Raji (cell line): ENCODE results near the gene S100A14.

ENCODE experiments used
- POLR2A ChIP-seq: IDR thresholded peaks from 2 replicates; pipeline ENCODE4 v1.6.1; 2011; ENCODE audit warnings: low read depth, low read length, control low read depth; ENCODE audit not compliant: insufficient read depth

Gene S100A14

DNA sequence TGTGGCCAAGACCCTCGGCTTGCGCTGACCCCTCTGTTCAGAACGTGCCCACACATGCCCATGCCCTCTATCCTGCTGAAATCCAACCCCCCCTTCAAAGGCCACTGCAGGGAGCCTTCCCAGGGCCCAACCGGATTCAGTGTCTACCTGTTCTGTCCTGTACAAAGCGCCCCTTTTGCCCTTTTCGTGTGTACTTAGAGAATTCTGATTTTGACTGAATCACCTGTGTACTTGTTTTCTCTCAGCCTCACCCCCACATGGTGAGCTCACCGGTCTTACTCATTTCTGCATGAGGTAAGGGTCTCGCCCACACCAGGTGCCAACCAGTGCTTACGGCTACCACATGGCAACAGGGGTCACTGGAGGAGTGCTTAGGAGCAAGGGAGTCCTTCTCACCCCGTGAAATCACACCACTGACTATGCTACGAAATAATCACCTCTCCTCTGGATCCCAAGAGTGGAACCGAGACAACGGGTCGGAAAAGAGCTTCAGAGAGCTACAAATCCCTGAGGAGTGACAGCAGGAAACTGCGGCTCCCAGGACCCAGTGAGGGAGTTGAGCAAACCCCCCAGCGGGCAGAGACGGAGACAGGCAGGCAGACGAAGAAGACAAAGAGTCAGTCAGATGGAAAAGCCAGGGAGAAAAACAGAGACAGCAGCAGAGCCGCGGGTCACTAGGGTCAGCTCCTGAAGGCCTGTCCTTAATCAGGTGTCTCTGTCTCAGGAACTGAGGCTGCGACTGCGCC is 48.3 kb downstream of the S100A14 start:
- no peak for TF ChIP-seq POLR2A

DNA sequence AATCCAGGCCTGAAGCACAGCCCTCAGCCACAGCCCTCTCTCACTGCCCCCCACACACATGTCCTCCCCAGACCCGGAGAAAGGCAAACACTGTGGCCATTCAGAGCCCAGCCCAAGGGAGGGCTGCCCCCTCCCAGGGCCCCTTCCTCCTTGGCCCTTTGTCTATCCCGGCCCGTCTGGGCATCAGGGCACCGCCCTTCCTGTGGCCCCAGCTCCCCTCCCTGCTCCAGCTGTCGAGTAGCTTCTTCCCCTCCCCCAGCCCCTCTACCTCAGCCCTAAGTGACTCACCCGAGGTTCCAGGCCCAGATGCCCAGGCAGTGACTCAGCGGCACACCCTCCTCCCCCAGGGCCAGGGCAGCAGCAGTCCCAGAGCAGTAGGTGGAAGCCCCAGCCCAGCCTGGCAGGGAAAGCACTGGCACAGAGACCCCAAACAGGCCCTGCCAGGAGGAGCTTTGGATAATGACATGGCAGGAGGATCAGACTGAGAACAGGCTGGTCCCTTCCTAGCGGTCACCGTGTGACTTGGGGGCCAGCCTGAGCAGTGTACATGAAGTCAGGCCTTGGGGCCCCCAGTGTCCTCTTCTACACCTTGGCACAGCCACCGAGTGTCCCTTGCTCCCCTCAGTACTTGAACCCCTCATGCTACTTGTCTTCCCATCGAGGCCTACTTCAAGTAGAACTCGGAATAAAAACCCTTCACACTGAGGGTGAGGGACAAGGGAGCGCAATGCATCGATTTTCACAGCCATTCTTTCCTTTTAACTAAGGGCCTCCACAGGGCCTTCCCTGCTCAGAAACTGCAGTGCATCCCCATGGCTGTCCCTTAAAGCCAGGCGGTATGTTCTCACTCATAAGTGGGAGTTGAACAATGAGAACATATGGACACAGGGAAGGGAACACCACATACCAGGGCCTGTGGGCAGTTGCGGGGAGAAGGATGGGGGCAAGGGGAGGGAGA is 49.4 kb downstream of the S100A14 start:
- no peak for TF ChIP-seq POLR2A

DNA sequence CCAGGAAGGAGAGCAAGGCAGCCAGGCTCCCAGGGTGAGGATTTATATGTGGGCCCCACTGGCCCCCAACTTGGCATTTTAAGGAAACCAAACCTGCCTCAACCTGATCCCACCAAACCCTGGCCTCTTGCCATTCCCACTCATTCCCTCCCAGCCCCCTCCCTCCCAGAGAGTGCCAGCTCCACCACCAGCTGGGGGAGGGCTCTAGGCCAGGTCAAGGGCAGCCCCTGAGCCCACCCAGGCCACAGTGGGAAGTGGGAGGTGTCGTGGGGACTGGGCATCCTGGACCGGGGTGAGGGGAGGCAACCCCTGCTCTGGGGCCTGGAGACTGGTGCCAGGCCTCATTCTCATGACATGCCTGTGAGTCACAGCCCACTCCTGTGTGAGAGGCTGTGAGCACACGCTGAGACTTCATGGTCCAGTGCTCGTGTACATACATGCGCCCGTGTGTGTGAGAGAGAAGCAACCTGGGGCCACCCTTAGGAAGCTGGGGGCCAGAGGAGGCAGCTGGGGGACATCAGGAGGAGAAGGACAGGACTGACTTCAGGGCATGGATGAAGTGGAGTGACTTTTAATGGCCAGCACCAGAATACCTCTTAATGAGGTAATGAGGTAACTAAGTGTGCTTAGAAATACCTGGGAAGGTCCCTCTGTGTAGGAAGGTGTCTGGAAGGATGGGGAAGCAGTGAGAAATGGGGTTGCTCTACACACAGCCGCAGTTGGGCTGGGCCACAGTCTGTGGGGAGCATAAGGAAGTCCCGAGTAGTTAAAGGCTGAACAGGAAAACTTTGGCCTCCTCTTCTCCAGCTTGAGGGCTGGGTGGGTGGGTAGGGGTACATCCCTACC is 50.4 kb downstream of the S100A14 start, which contains the start of gene S100A2:
TSS of gene S100A2 (minus strand) at position 316 of the 846 bp plus-strand sequence. CDS start 1,967 bp downstream, outside the sequence.
- TF ChIP-seq POLR2A = no peak
